ENCODE data around the gene GAB2.
"Not testable (repeated sequence)": the region's sequence is repeated elsewhere in the genome, so short reads cannot be mapped to it uniquely, and the experiment has no call there.

GAB2 gene

DNA sequence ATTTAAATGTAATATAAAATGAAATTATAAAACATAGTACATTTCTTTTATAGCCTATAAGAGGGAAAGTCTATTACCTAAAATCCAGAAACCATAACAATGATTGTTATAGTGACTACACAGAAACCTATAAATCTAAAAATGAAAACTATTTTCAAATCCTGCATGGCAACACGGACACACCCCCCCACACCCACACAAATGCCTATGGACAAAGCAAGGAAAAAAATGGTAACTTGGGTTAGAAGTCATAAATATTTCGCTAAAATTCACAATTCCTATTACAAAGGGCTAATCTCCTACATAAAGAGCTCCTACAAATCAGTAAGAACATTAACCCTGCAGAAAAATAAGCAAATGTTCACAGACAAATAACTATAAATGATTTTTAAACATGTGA lies 56.4 kb downstream of the GAB2 start:
- no peak for DNase-seq

- DNase-seq, result no peak
Measured at GRCh38 chr11:78359921-78360320, 57.7 kb downstream of the GAB2 start.

DNA sequence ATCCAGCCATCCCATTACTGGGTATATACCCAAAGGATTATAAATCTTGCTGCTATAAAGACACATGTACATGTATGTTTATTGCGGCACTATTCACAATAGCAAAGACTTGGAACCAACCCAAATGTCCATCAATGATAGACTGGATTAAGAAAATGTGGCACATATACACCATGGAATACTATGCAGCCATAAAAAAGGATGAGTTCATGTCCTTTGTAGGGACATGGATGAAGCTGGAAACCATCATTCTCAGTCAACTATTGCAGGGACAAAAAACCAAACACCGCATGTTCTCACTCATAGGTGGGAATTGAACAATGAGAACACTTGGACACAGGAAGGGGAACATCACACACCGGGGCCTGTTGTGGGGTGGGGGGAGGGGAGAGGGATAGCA lies 59.7 kb downstream of the GAB2 start:
- DNase-seq, result not testable (repeated sequence)

GRCh38 chr11:78357425-78357824 lies 60.2 kb downstream of the GAB2 start:
- DNase-seq, result not testable (repeated sequence)

- not testable (repeated sequence) for DNase-seq
Measured at GRCh38 chr11:78355742-78356141, 61.9 kb downstream of the GAB2 start.

- no peak for DNase-seq
Measured at GRCh38 chr11:78355309-78355705, 62.3 kb downstream of the GAB2 start.

DNA sequence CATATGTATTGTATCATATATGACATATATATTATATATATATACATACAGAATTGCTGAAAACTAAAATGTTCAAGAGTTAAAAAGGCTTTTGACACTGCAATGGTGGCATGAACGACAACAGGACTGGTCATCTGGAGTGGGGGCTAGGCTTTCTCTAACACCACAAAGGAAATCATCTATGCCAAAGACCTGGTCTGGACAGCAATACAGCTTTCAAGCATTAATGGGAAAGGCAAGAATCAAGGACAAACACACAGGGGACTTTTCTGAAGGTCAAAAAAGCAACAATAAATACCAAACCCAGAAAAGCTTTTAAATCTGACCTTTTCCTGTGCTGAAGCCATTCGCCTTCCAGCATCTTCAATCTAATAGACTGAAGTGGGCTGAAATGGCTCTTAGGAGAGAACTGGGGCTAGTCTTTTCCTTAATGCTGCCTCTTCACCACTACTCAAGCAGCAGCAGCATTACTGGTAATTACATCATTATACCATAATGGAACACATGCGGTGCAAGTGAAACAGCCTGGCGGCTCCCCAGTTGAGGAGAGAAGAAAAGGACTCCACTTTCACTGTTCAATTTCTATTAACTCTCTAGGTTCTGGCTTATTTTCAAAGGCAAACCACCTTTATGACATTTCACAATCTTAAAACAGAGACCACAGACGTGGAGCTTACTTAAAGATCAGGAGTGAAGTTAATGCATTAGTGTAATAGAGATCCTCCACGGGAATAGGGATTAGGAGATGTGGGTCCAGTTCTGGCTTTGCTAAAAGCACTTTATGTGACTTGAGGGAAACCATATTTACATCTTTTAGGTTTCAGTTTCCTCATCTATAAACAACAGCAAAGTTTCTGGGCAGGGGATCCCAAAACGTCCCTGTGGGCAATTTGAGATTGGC lies 63.0 kb downstream of the GAB2 start:
- DNase-seq, result no peak

GRCh38 chr11:78351979-78352841 lies 65.4 kb downstream of the GAB2 start:
- no peak for DNase-seq

DNA sequence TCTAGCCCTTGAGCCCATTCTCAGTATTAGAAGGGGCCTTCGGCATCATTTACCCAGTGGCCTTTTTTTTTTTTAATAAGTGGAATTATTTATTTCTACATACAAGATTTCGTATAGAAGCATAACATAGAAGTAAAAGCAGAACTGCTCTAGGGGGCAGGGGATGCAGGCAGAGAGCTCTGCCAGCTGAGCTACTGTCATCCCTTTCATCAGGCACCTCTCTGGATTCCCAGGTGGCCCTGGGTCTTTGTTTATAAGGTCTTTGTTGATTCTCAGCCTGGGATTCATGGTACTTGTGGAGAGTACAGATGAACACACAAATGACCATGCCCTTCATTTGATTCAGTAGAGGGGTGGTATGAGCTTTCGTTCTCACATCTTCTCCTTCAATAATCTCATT lies 66.4 kb downstream of the GAB2 start:
- no peak for DNase-seq

DNA sequence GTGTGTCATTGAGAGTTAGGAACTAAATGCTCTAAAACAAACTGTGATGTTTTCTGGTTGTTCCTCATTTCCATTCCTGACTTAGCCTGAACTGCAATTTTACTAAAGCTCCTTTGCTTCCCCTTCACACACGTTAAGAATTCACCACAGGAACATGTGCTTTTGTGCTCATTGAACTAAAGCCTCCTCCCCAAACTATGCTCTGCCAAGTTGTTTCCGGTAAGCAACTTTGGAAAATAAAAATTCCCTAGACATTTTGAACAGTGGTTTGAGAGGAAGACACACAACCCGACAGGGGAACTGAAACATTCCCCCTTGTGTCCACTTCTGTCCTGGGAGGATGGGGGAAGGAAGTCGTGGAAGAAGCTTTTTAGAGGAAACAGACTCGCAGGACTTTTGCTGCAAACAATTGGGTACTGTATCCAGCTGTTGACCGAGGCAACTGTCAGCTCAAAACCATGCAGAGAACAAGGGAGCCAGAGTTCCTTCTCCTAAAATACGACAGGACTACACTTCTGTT lies 66.9 kb downstream of the GAB2 start:
- DNase-seq, result no peak

GRCh38 chr11:78350091-78350645 lies 67.5 kb downstream of the GAB2 start:
- no peak for DNase-seq

DNA sequence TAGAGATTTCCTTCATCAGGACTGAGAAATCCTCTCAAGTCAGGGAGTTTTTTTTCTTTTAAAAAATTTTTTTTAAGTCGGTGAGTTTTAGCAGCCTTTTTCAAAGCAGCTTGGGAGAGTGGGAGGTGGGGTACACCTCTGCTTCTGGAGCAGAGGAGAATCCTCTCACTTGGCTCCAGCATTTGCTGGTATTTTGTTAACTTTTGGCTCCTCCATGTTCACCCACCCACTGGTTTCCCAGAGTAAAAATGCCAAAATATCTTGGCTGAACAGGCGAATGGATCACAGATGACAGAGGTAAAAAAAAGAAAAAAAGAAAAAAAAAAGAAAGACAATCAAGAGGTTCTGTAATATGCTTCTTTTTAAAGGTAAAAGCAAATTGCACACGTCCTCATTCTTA lies 68.0 kb downstream of the GAB2 start:
- no peak for DNase-seq

DNA sequence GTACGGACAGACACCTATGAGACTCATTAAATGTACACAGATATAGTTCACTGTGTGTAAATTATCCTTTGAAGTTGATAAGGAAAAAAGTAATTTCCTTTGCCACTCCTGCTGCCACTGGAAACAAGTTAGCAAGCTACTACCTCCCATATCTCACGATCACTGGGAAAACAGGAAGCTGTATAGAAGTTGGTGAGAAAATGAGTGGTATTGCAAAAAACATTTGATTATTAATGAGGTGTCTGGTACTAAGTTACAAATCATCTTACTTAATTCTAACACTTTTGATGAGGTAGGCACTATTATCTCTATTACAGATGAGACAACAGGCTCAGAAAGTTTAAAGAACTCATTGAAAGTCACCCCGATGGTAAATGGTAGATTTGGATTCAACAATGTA lies 68.5 kb downstream of the GAB2 start:
- DNase-seq, result no peak

DNA sequence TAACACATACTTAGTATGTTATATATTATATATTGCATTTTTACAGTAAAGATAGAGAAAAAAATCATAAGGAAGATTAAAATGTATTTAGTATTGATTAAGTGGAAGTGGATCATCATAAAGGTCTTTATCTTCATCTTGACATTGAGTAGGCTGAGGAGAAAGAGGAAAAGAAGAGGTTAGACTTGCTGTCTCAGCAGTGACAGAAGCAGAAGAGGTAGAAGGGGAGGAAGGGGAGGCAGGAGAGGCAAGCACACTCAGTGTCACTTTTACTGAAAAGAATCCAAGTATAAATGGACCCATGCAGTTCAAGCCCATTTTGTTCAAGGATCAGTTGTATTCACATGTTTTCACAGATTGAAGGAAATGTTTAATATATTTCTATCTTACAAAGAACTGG lies 69.7 kb downstream of the GAB2 start:
- no peak for DNase-seq

GRCh38 chr11:78346799-78347198 lies 70.8 kb downstream of the GAB2 start:
- DNase-seq, result no peak

DNA sequence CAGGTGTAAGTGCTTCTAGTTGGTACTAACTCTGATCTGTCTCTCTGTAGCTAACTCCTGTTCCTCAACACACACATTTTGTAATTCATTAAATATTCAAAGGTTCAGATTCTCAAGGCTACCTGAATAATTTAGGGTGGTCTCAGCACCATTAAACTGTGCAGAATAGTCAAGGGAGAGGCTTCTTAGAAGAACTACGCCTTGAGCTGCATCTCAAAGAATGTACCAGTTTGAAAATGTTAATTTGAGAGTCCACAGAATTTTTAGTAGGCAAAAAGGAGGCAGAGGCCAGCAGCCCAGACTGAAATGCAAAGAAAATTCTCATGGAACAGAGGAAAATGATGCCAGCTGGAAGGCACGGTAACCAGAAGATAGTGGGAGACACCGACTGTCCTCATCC lies 72.2 kb downstream of the GAB2 start:
- no peak for DNase-seq

GRCh38 chr11:78344676-78345075 lies 72.9 kb downstream of the GAB2 start:
- no peak for DNase-seq

- DNase-seq, result no peak
Measured at GRCh38 chr11:78344094-78344493, 73.5 kb downstream of the GAB2 start.

GRCh38 chr11:78343303-78343702 lies 74.3 kb downstream of the GAB2 start:
- no peak for DNase-seq

- no peak for DNase-seq
Measured at GRCh38 chr11:78341841-78342240, 75.8 kb downstream of the GAB2 start.

GRCh38 chr11:78340530-78340929 lies 77.1 kb downstream of the GAB2 start:
- DNase-seq, result no peak

DNA sequence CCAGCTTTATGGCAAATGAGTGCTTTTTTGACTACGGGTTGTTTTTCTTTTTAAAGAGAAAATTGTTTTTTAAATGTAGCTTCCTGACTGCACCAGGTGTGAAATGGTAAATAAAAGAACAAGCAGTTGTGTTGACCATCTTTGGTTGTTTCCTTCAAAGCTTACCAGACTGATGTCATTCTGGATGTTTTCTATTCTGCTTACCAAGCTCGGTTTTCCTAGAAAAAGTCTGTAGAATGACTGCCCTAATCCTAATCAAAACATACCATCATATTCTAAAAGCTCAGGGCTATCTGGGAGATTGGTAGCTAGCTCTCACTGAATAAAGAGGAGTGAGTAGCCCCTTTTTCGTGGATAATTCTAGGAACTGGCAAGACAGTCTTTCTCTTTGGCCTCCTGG lies 77.7 kb downstream of the GAB2 start:
- no peak for DNase-seq

DNA sequence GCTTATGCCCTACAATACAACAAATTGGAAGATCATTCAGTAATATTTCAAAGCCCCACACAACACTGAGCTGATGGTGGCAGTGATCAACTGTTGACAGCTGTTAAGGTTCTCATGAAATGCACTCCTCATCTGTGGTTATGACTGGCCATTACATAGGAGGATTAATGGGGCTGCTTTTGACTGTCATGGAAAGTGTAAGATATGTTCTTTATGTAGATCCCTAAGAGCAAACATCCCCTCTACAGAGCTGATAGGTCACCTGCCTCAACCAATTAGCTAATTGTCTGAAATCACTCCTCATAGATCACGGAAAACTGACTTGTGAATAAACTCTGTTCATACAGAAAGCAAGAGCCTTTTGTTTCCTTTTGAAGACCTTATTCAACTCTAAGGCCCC lies 78.1 kb downstream of the GAB2 start:
- no peak for DNase-seq

DNA sequence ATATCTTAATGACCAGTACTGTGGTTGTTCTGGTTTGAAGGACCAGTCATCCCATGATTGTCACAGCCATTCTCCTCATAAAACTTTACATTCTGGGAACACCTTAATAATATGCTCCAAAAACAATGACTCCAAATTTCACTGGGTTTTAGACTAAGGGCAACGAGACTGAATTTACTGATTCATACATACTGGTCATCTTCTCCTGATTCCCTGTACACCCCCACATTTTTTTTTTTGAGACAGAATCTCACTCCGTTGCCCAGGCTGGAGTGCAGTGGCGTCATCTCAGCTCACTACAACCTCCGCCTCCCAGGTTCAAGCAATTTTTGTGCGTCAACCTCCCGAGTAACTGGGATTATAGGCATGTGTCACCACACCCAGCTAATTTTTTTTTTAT lies 78.9 kb downstream of the GAB2 start:
- no peak for DNase-seq

All from activated CD4-positive, alpha-beta T cell treated with anti-CD3 and anti-CD28 coated beads, Interleukin-2, Interleukin-6, amounts not matched to agents 100 ng/mL and 50 ng/mL, durations not matched to agents 16 hours and 8 hours (primary cell).